HT1080 (cell line): ENCODE results near the gene MYL7. TPM values are rescaled to one million over a fixed set of nuclear protein-coding genes. Genes with fewer than 3 reads are reported as not detected.

Source experiments
- DNase-seq: peaks from one replicate; pipeline ENCODE4 v3.0.0-alpha.2; 2015; ENCODE audit warnings: low read depth
- total RNA-seq: library from RNA; depleted of rRNA; stranded (reverse); fragments of >200 nt; shearing (Covaris generic); gene quantifications from 2 replicates; pipeline ENCODE4 v1.2.3, GENCODE V29; 2014

Gene MYL7
- total RNA-seq, 1 experiment from 2014 or later, result not detected

GRCh38 chr7:44150966-44151941 is 10.1 kb upstream of the MYL7 start:
- DNase-seq, result no peak

GRCh38 chr7:44150466-44150832 is 9.3 kb upstream of the MYL7 start:
- no peak for DNase-seq

GRCh38 chr7:44149571-44150465 is 8.7 kb upstream of the MYL7 start:
- no peak for DNase-seq

- no peak for DNase-seq
Observed at GRCh38 chr7:44148961-44149536, 7.9 kb upstream of the MYL7 start.

GRCh38 chr7:44148166-44148565 is 7.0 kb upstream of the MYL7 start:
- DNase-seq, result no peak

- DNase-seq, result no peak
Observed at GRCh38 chr7:44147026-44147991, 6.2 kb upstream of the MYL7 start.

- no peak for DNase-seq
Observed at GRCh38 chr7:44145969-44146911, 5.1 kb upstream of the MYL7 start.

- DNase-seq, result no peak
Observed at GRCh38 chr7:44145479-44145968, 4.4 kb upstream of the MYL7 start.

- DNase-seq, result no peak
Observed at GRCh38 chr7:44144968-44145478, 3.9 kb upstream of the MYL7 start.

- DNase-seq, result no peak
Observed at GRCh38 chr7:44144426-44144967, 3.4 kb upstream of the MYL7 start.

- DNase-seq, result no peak
Observed at GRCh38 chr7:44143646-44144250, 2.6 kb upstream of the MYL7 start.

- DNase-seq, result no peak
Observed at GRCh38 chr7:44142028-44142427, 896 bp upstream of the MYL7 start.

- no peak for DNase-seq
Observed at GRCh38 chr7:44140341-44140740, 791 bp downstream of the MYL7 start.

GRCh38 chr7:44139311-44140010 is 1.7 kb downstream of the MYL7 start:
- DNase-seq, result no peak

- DNase-seq, result no peak
Observed at GRCh38 chr7:44138698-44139097, 2.4 kb downstream of the MYL7 start.

- DNase-seq, result no peak
Observed at GRCh38 chr7:44136731-44137130, 4.4 kb downstream of the MYL7 start.

GRCh38 chr7:44134943-44135628 is 6.0 kb downstream of the MYL7 start:
- DNase-seq, result peak; percentile 40
